Measurements from ENCODE around the gene HELB.

Gene HELB

GRCh38 chr12:66309606-66310005 is 7.3 kb downstream of the HELB start:
- ChIA-PET CTCF (no interaction called here), POLR2A (no interaction called here)
- TF ChIP-seq CTCF (IDR thresholded peaks at IDR 0.05; ENCODE audit: control extremely low read depth, extremely low read depth, low read depth, missing control alignments) = no peak
- no peak for DNase-seq (ENCODE audit: extremely low spot score)

GRCh38 chr12:66312189-66312588 is 9.9 kb downstream of the HELB start:
- TF ChIP-seq CTCF (IDR thresholded peaks at IDR 0.05; ENCODE audit: control extremely low read depth, extremely low read depth, low read depth, missing control alignments) = no peak
- DNase-seq (ENCODE audit: extremely low spot score) = no peak
- CTCF ChIA-PET = interaction anchor here (1.0 to 2.3 kb wide), 4 partner anchors 9 to 97 kb away, joined by 3 to 6 read pairs (median 4); partner anchors contain the start of gene HELB
- POLR2A ChIA-PET = interaction anchor here (0.5 kb wide), 1 partner anchor 1121 kb away, joined by 12 read pairs; no protein-coding TSS in a partner anchor

- TF ChIP-seq CTCF (IDR thresholded peaks at IDR 0.05; ENCODE audit: control extremely low read depth, extremely low read depth, low read depth, missing control alignments) = no peak
- no peak for DNase-seq (ENCODE audit: extremely low spot score)
- ChIA-PET POLR2A (interaction anchor here (0.6 kb wide), 1 partner anchor 80 kb away, joined by 4 read pairs; no protein-coding TSS in a partner anchor), CTCF (interaction anchor here (0.9 to 1.3 kb wide), 3 partner anchors 20 to 375 kb away, joined by 3 to 4 read pairs (median 3); no protein-coding TSS in a partner anchor)
These were observed 12.0 kb downstream of the HELB start for GRCh38 chr12:66314278-66314677.

GRCh38 chr12:66319266-66319954 is 17.1 kb downstream of the HELB start:
- no peak for DNase-seq (ENCODE audit: extremely low spot score)
- POLR2A ChIA-PET = no interaction called here
- no peak for TF ChIP-seq CTCF (IDR thresholded peaks at IDR 0.05; ENCODE audit: control extremely low read depth, extremely low read depth, low read depth, missing control alignments)
- CTCF ChIA-PET = interaction anchor here (1.0 to 1.2 kb wide), 2 partner anchors 9 to 49 kb away, joined by 3 to 4 read pairs; no protein-coding TSS in a partner anchor

- no peak for DNase-seq (ENCODE audit: extremely low spot score)
- CTCF ChIA-PET = interaction anchor here (1.4 to 1.7 kb wide), 3 partner anchors 9 to 372 kb away, joined by 4 to 5 read pairs (median 4); no protein-coding TSS in a partner anchor
- POLR2A ChIA-PET = no interaction called here
- no peak for TF ChIP-seq CTCF (IDR thresholded peaks at IDR 0.05; ENCODE audit: control extremely low read depth, extremely low read depth, low read depth, missing control alignments)
These were observed 18.7 kb downstream of the HELB start for GRCh38 chr12:66320996-66321395.

GRCh38 chr12:66321435-66321834 is 19.1 kb downstream of the HELB start:
- no peak for DNase-seq (ENCODE audit: extremely low spot score)
- ChIA-PET CTCF (interaction anchor here (1.4 to 1.7 kb wide), 3 partner anchors 10 to 371 kb away, joined by 4 to 5 read pairs (median 4); no protein-coding TSS in a partner anchor), POLR2A (no interaction called here)
- TF ChIP-seq CTCF (IDR thresholded peaks at IDR 0.05; ENCODE audit: control extremely low read depth, extremely low read depth, low read depth, missing control alignments) = no peak

Data from GM10248 (cell line).